ENCODE results near the gene ARMH4.

The ARMH4 gene

GRCh38 chr14:57962325-57963035 is 189.5 kb downstream of the ARMH4 start:
- DNase-seq (ENCODE audit: low read depth), result no peak

GRCh38 chr14:57961786-57962060 is 190.3 kb downstream of the ARMH4 start:
- no peak for DNase-seq (ENCODE audit: low read depth)

GRCh38 chr14:57960946-57961785 is 190.8 kb downstream of the ARMH4 start:
- DNase-seq (ENCODE audit: low read depth), result no peak

GRCh38 chr14:57957441-57957840 is 194.6 kb downstream of the ARMH4 start:
- DNase-seq (ENCODE audit: low read depth), result no peak

All from activated T-helper 1 cell treated with Interleukin-2 at 50 U/mL for 16 hours (primary cell).